CD8-positive, alpha-beta memory T cell (primary cell): ENCODE measurements around the gene SLC1A7. TPM values are rescaled to one million over a fixed set of nuclear protein-coding genes. Genes with fewer than 3 reads are reported as not detected.

Experiments
- CTCF ChIA-PET: fragments of 350-600 bp; sonication (Branson Sonifier 250); formaldehyde crosslinking; loops from one replicate; lab custom pipeline; 2021; ENCODE audit warnings: antibody characterized with exemption; lab: Charles Lee
- POLR2A ChIA-PET: fragments of 350-600 bp; sonication (Branson Sonifier 250); formaldehyde crosslinking; loops from one replicate; lab custom pipeline; 2021; ENCODE audit warnings: antibody characterized with exemption; lab: Charles Lee
- DNase-seq, 5 donors: peaks; one replicate each; pipeline versions ENCODE4 v3.0.0 to v3.0.0-alpha.2; 2020 to 2022; ENCODE audit warnings: mixed read lengths in 1 of 5
- H3K27ac ChIP-seq: one replicate; pipeline ENCODE4 v1.7.0; 2013; ENCODE audit warnings: low read depth, mild to moderate bottlenecking, low read length, moderate library complexity
- H3K27me3 ChIP-seq: 2 replicates; pipeline ENCODE4 v1.7.0; 2013; ENCODE audit warnings: low read length, mild to moderate bottlenecking; ENCODE audit not compliant: insufficient read depth, poor library complexity, severe bottlenecking
- H3K36me3 ChIP-seq: 2 replicates; pipeline ENCODE4 v1.7.0; 2013; ENCODE audit warnings: mild to moderate bottlenecking, low read length, moderate library complexity; ENCODE audit not compliant: insufficient read depth
- H3K4me1 ChIP-seq: 2 replicates; pipeline ENCODE4 v1.7.0; 2013; ENCODE audit warnings: mild to moderate bottlenecking, low read length, moderate library complexity; ENCODE audit not compliant: insufficient read depth
- H3K4me3 ChIP-seq: 2 replicates; pipeline ENCODE4 v1.7.0; 2013; ENCODE audit warnings: mild to moderate bottlenecking, low read length
- H3K9me3 ChIP-seq: 2 replicates; pipeline ENCODE4 v1.7.0; 2013; ENCODE audit warnings: mild to moderate bottlenecking, low read length
- H3K27ac Mint-ChIP-seq, 8 donors: one replicate each; pipeline ENCODE4 v1.8.0; 2020 to 2021; ENCODE audit warnings: mixed read lengths in 8 of 8, mild to moderate bottlenecking in 6 of 8, inconsistent platforms in 3 of 8, moderate library complexity in 3 of 8
- H3K27me3 Mint-ChIP-seq, 2 donors: one replicate each; pipeline ENCODE4 v1.8.0; 2020 to 2021; ENCODE audit warnings: mixed read lengths in 2 of 2, mild to moderate bottlenecking in 1 of 2, moderate library complexity in 1 of 2
- H3K36me3 Mint-ChIP-seq, 3 donors: one replicate each; pipeline ENCODE4 v1.8.0; 2020 to 2021; ENCODE audit warnings: mixed read lengths in 3 of 3, inconsistent platforms in 1 of 3, mild to moderate bottlenecking in 1 of 3
- H3K4me1 Mint-ChIP-seq, 3 donors: one replicate each; pipeline ENCODE4 v1.8.0; 2020 to 2021; ENCODE audit warnings: mixed read lengths in 3 of 3, inconsistent platforms in 1 of 3, mild to moderate bottlenecking in 1 of 3
- H3K4me3 Mint-ChIP-seq, 7 donors: one replicate each; pipeline ENCODE4 v1.8.0; 2020 to 2021; ENCODE audit warnings: mixed read lengths in 7 of 7, mild to moderate bottlenecking in 6 of 7, moderate library complexity in 4 of 7, inconsistent platforms in 2 of 7
- H3K9me3 Mint-ChIP-seq, 5 donors: one replicate each; pipeline ENCODE4 v1.8.0; 2020 to 2022; ENCODE audit warnings: mixed read lengths in 5 of 5, mild to moderate bottlenecking in 3 of 5, moderate library complexity in 2 of 5, inconsistent platforms in 1 of 5
- polyA plus RNA-seq: library from polyadenylated mRNA; unstranded; fragments of 300-500 nt; fragmentation: Illumina TruSeq; gene quantifications from one replicate; pipeline ENCODE4 v1.2.3, GENCODE V29; 2021
- total RNA-seq, 2 experiments: library from RNA; stranded (reverse); gene quantifications; one replicate each; pipeline ENCODE4 v1.2.3, GENCODE V29; 2021

The SLC1A7 gene
- total and polyA plus RNA-seq, 3 experiments from 2014 or later = 0.08 TPM; not detected in 2

- POLR2A ChIA-PET = no interaction called here
- no peaks in the 10 kb centered on the region for H3K27me3 ChIP-seq
- no peak overlapping the region for H3K4me3 ChIP-seq
- H3K27ac ChIP-seq = no peak overlapping the region
- no peaks in the 10 kb centered on the region for H3K9me3 Mint-ChIP-seq
- H3K9me3 ChIP-seq = no peaks in the 10 kb centered on the region
- H3K27me3 Mint-ChIP-seq = peaks cover 3 to 14% of the 10 kb centered on the region in 2 donors
- no peak for DNase-seq
- peaks cover 13 to 21% (median 15%) of the 10 kb centered on the region in 3 donors for H3K4me1 Mint-ChIP-seq
- no peaks in the 10 kb centered on the region for H3K36me3 Mint-ChIP-seq
- no peaks in the 10 kb centered on the region for H3K4me1 ChIP-seq
- no peak overlapping the region for H3K27ac Mint-ChIP-seq
- CTCF ChIA-PET = no interaction called here
- no peaks in the 10 kb centered on the region for H3K36me3 ChIP-seq
- no peak overlapping the region for H3K4me3 Mint-ChIP-seq
These were observed 18.8 kb downstream of the SLC1A7 start for GRCh38 chr1:53123453-53124140.

- Mint-ChIP-seq H3K4me3 (no peak overlapping the region), H3K27ac (no peak overlapping the region), H3K36me3 (no peaks in the 10 kb centered on the region), H3K27me3 (peaks cover 3 to 14% of the 10 kb centered on the region in 2 donors), H3K4me1 (peaks cover 13 to 18% (median 14%) of the 10 kb centered on the region in 3 donors), H3K9me3 (no peaks in the 10 kb centered on the region)
- DNase-seq = no peak
- no peaks in the 10 kb centered on the region for H3K4me1 ChIP-seq
- no peak overlapping the region for H3K27ac ChIP-seq
- H3K27me3 ChIP-seq = no peaks in the 10 kb centered on the region
- H3K9me3 ChIP-seq = no peaks in the 10 kb centered on the region
- H3K36me3 ChIP-seq = no peaks in the 10 kb centered on the region
- ChIA-PET POLR2A (no interaction called here), CTCF (no interaction called here)
- H3K4me3 ChIP-seq = no peak overlapping the region
These were observed 19.5 kb downstream of the SLC1A7 start for GRCh38 chr1:53122961-53123413.

GRCh38 chr1:53122201-53122885 lies 20.1 kb downstream of the SLC1A7 start:
- Histone ChIP-seq H3K9me3 (no peaks in the 10 kb centered on the region), H3K36me3 (no peaks in the 10 kb centered on the region), H3K4me1 (no peaks in the 10 kb centered on the region), H3K4me3 (no peak overlapping the region), H3K27ac (no peak overlapping the region), H3K27me3 (no peaks in the 10 kb centered on the region)
- no peaks in the 10 kb centered on the region for H3K9me3 Mint-ChIP-seq
- no peaks in the 10 kb centered on the region for H3K36me3 Mint-ChIP-seq
- CTCF ChIA-PET = no interaction called here
- no peak overlapping the region for H3K4me3 Mint-ChIP-seq
- H3K4me1 Mint-ChIP-seq = peaks cover 8 to 13% (median 8%) of the 10 kb centered on the region in 3 donors
- no peak for DNase-seq
- peaks cover 3 to 14% of the 10 kb centered on the region in 2 donors for H3K27me3 Mint-ChIP-seq
- H3K27ac Mint-ChIP-seq = no peak overlapping the region
- POLR2A ChIA-PET = no interaction called here

- Histone ChIP-seq H3K27ac (no peak overlapping the region), H3K27me3 (no peaks in the 10 kb centered on the region), H3K4me1 (no peaks in the 10 kb centered on the region), H3K9me3 (no peaks in the 10 kb centered on the region), H3K4me3 (no peak overlapping the region), H3K36me3 (no peaks in the 10 kb centered on the region)
- no peaks in the 10 kb centered on the region for H3K9me3 Mint-ChIP-seq
- H3K27me3 Mint-ChIP-seq = peaks cover 3 to 14% of the 10 kb centered on the region in 2 donors
- H3K27ac Mint-ChIP-seq = no peak overlapping the region
- H3K4me3 Mint-ChIP-seq = no peak overlapping the region
- POLR2A ChIA-PET = no interaction called here
- DNase-seq = no peak
- no peaks in the 10 kb centered on the region for H3K36me3 Mint-ChIP-seq
- CTCF ChIA-PET = no interaction called here
- H3K4me1 Mint-ChIP-seq = peaks cover 4 to 9% (median 4%) of the 10 kb centered on the region in 3 donors
These were observed 20.9 kb downstream of the SLC1A7 start for GRCh38 chr1:53121319-53122172.

- Mint-ChIP-seq H3K27ac (no peak overlapping the region), H3K4me1 (peaks cover under 1 to 5% (median 3%) of the 10 kb centered on the region in 3 donors), H3K4me3 (no peak overlapping the region), H3K9me3 (no peaks in the 10 kb centered on the region), H3K36me3 (no peaks in the 10 kb centered on the region), H3K27me3 (peaks cover 3 to 14% of the 10 kb centered on the region in 2 donors)
- H3K36me3 ChIP-seq = no peaks in the 10 kb centered on the region
- DNase-seq = peak in 1 of 5 donors; percentile 14
- no peak overlapping the region for H3K4me3 ChIP-seq
- no peak overlapping the region for H3K27ac ChIP-seq
- CTCF ChIA-PET = no interaction called here
- H3K9me3 ChIP-seq = no peaks in the 10 kb centered on the region
- no peaks in the 10 kb centered on the region for H3K27me3 ChIP-seq
- POLR2A ChIA-PET = no interaction called here
- H3K4me1 ChIP-seq = no peaks in the 10 kb centered on the region
These were observed 21.8 kb downstream of the SLC1A7 start for GRCh38 chr1:53120659-53121058.

- Mint-ChIP-seq H3K27me3 (peaks cover 3 to 14% of the 10 kb centered on the region in 2 donors), H3K27ac (no peak overlapping the region), H3K36me3 (no peaks in the 10 kb centered on the region), H3K4me3 (no peak overlapping the region), H3K4me1 (peaks cover 0 to 5% (median 3%) of the 10 kb centered on the region in 3 donors), H3K9me3 (no peaks in the 10 kb centered on the region)
- ChIA-PET POLR2A (no interaction called here), CTCF (no interaction called here)
- Histone ChIP-seq H3K27ac (no peak overlapping the region), H3K27me3 (no peaks in the 10 kb centered on the region), H3K9me3 (no peaks in the 10 kb centered on the region), H3K4me1 (no peaks in the 10 kb centered on the region), H3K4me3 (no peak overlapping the region), H3K36me3 (no peaks in the 10 kb centered on the region)
- DNase-seq = no peak
These were observed 24.6 kb downstream of the SLC1A7 start for GRCh38 chr1:53117836-53118235.

- H3K4me1 Mint-ChIP-seq = peaks cover 0 to 5% (median 3%) of the 10 kb centered on the region in 3 donors
These were observed 25.4 kb downstream of the SLC1A7 start for GRCh38 chr1:53116933-53117600.

More at GRCh38 chr1:53116933-53117600, 25.4 kb downstream of the SLC1A7 start:
- no peak overlapping the region for H3K27ac ChIP-seq
- Mint-ChIP-seq H3K36me3 (no peaks in the 10 kb centered on the region), H3K27me3 (peaks cover 3 to 14% of the 10 kb centered on the region in 2 donors), H3K4me3 (no peak overlapping the region), H3K27ac (no peak overlapping the region), H3K9me3 (no peaks in the 10 kb centered on the region)
- H3K9me3 ChIP-seq = no peaks in the 10 kb centered on the region
- H3K4me3 ChIP-seq = no peak overlapping the region
- ChIA-PET CTCF (no interaction called here), POLR2A (no interaction called here)
- DNase-seq = no peak
- H3K36me3 ChIP-seq = no peaks in the 10 kb centered on the region
- no peaks in the 10 kb centered on the region for H3K27me3 ChIP-seq
- H3K4me1 ChIP-seq = no peaks in the 10 kb centered on the region
